Posterior cingulate gyrus (tissue), 11 donors: ENCODE results near the gene MAD1L1.

Source experiments
- DNase-seq, 10 donors: peaks; one replicate each; pipeline versions ENCODE4 v3.0.0 to v3.0.0-alpha.2; 2020 to 2021; ENCODE audit warnings: mixed read lengths in 3 of 10
- intact Hi-C: fragments of 100-400 bp; cut with DNase I; formaldehyde crosslinking; loops from one replicate; pipeline ENCODE4 v1.15.1; 2023

MAD1L1 gene

DNA sequence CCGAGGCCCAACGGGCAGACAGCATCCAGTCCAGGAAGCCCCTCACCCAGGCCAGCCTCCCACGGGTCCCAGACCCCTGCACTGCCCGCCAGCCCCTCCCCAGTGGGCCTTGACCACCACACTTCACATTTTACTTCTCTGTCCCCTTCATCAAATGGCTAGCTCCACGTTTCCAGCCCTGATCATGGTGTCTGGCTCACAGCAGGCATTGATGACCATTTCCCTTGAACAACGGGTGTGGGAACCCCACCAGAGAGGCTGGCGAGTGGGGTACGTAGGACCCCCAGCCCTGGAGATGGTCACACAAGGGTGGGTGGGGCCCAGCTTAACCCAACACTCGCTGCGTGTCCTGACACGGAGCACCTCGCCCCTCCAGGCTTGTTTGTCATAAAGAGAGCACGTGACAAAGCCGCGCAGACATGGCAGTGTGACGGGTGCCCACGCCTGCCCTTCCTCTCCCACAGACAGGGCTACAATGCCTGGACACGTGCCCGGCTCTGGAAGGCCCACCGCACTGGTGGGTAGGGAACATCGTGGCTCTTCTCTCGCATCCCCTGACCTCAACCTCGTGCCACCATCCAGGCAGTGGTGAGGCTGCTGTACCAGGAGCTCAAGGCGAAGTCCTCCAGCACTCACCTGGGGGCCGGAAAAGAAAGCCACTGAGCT is 267.7 kb downstream of the MAD1L1 start:
- intact Hi-C loops, result no loop called here
- DNase-seq, result peak in 4 of 10 donors; percentile 5 to 70 (median 50)

DNA sequence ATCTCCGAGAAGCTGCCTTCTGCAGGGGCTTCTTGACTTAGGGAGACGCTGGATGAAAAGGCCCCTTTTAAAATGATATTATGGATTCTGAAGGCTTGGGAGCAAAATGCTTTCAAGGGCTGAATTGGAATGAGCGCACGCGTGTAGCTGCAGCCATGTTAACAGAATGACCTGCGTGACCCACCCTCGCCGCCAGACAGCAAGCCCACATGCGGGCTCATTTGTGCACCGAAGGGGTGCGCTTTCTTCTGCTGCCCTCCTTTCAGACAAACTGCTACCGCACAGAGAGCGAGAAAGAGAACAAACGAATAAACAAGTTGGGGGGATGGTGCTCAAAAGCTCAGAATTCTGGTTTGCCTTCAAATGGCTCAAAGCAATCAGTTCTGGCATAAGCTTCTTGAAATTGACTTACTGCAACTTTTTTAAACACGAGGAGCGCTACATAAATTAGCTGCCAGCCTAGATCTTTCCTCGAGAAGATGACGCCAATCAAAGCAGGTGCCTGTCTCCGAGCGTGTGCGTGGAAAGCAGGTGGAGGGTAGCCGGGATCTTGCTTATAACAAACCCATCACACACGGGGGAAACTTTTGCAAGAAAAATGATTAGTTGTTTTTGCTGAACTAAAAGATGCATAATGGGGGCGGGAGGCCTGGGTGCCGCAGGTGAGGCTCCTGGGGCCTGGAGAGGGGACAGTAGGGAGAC is 268.4 kb downstream of the MAD1L1 start:
- intact Hi-C loops, result no loop called here
- DNase-seq, result peak in 3 of 10 donors; percentile 52 to 65 (median 62)

- intact Hi-C loops, result no loop called here
- peak in 4 of 10 donors; percentile 0 to 59 (median 44) for DNase-seq
Measured at GRCh38 chr7:1963575-1963974, 269.2 kb downstream of the MAD1L1 start.

- no peak for DNase-seq
- intact Hi-C loops, result no loop called here
Measured at GRCh38 chr7:1961701-1962276, 271.0 kb downstream of the MAD1L1 start.

DNA sequence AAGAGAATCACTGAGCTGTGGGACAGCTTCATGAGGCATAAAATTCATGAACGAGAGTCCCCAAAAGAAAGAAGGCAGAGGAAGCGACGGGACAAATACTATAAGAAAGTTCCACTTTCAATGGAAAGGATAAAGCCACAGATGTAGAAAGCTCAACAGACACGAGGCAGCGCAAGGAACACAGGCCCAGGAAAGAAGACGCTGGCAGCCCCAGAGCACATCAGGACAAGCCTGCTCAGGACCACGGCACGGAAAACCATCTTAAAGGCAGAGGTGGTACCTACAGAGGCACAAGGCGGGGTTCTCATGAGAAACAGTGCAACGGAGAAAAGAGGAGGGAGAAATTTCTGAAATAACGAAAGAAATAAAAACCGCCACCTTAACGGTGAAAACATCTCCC is 273.4 kb downstream of the MAD1L1 start:
- intact Hi-C loops, result no loop called here

DNA sequence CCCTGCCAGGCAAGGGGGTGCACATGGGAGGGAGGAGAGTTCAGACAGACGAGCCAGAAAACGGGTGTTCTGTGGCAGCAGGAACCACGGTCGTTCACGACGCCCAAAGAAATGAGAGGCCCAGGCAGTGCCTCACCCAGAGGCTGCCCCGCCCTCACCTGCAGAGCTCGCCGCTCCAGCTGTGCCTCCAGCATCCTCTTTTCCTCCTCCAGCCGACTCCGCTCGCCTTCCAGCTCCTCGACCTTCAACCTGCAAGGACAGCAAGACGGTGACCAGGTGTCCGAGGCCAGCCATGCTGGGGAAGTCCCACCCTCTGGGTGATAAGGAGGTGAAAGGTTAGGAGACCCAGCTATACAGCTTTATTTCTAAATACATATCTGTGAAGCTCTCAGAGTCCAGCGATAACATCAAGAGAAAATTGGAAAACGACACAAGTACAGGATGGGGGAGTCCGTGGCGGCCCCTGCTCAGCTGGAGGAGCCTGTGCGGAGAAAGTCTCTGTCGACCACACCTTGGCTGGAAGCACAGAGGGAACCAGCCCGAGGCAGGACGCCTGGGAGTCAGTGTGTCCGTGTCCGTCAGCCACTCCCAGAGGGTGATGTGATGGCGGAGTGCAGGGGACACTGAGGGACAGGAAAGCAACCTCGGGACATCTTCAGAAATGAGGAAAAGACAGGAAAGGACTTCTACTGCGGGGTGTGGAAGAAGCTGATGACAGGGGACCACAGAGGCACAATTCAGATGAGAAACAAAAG is 275.1 kb downstream of the MAD1L1 start:
- intact Hi-C loops, result no loop called here
- peak in 3 of 10 donors; percentile 50 to 76 (median 59) for DNase-seq

More for the DNA sequence above, 273.4 kb downstream of the MAD1L1 start:
- DNase-seq, result peak in 2 of 10 donors; percentile 55 to 75

- peak in 3 of 10 donors; percentile 37 to 70 (median 66) for DNase-seq
- intact Hi-C loops, result no loop called here
Measured at GRCh38 chr7:1956611-1957470, 275.9 kb downstream of the MAD1L1 start.

DNA sequence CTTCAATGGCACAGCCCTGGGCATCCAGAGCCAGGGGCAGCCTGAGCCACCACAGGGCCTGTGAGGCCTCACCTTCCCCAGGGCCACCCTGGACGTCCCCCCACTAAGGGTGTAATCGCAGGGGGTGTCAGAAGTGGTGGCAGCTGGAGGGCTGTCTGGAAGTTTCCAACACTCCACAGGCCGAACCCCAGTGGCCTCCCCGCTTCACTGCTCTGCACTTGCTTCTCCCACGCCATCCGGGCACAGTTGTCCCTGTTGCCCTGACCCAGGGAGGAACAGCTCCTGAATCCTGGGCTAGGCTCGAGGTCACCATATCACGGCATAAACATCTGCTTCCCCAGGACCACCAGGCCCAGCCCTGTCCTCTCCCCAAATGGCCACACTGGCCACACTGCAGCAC is 276.6 kb downstream of the MAD1L1 start:
- DNase-seq, result peak in 2 of 10 donors; percentile 53 to 65
- intact Hi-C loops, result no loop called here

DNA sequence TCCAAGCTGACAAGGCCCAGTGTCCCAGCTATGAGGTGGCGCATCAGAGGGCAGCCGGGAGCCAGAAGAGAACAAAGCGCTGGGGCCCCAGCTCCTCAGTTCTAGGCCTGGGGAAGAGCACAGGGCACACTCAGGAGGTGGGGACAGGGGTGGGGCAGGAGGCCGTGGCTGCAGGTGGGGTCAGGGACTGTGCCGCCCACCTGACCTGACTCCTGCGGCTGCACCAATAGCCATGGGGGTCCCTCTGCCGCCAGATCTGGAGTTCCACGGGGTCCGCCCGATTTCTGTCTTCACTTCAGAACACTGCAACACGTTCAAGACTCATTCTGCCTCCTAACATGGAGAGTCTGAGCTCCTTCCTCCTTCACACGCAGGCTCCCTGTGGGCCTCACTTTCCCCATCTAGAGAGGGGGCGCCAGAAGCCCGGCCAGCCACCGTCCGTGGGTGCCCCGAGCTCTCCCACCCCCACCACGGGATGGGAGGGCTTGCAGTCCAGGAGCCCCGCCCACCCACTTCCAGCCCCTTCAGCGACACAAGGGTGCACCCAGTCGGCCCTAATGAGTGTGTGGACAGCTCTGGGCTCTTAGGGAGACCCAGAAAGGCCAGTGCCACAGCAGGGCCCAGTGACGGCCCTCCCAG is 278.3 kb downstream of the MAD1L1 start:
- intact Hi-C loops, result no loop called here
- peak in 3 of 10 donors; percentile 60 to 75 (median 62) for DNase-seq

- intact Hi-C loops, result no loop called here
- peak in 3 of 10 donors; percentile 72 to 81 (median 72) for DNase-seq
Measured at GRCh38 chr7:1953199-1954190, 279.2 kb downstream of the MAD1L1 start.

DNA sequence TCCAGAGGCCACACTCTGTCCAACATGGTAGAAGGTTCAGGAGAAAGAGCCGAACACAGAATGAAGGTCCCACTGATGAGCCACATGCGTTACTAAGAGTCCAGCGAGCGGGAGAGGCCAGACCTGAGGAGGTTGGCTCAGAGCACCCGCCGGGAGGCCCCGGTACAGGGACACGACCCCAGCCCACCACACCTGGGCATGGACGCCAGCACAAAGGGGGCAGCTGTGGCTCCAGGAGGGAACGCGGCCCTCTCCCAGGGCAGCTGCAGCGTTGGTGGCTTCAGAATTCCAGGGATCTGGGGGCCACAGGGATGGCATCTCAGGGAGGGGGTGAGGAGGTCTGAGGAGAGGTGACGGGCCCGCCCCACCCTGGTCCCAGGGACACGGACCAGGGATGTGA is 280.0 kb downstream of the MAD1L1 start:
- DNase-seq, result peak in 3 of 10 donors; percentile 63 to 77 (median 68)
- intact Hi-C loops, result no loop called here

DNA sequence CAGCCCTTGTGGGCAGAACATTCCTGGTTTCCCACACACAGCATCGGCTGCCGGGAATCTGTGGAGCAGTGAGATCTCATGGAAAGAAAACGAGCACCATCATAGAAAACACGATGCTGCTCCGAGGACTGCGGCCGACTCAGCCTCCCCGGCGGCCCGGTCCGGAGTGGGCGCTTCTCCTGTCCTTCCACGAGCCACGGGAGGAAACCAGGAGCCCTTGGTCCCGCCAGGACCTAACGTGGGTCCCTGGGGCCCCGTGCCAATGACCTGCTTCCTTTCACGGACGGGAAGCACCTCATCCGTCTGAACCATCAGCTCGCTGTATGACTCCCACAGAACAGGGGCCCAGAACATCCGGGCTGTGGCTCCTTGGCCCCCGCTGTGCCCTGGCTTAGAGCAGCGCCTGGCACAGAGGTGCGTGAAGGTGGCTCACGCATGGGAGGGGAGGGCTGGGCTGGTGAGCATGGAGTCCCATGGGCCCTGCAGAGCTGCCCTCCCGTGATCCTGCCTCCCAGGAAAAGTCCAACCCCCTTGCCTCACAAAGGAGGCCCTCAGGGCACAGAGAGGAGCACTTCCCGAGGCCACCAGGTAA is 280.5 kb downstream of the MAD1L1 start:
- intact Hi-C loops, result no loop called here
- peak in 3 of 10 donors; percentile 59 to 72 (median 66) for DNase-seq

- DNase-seq, result peak in 4 of 10 donors; percentile 1 to 57 (median 33)
- intact Hi-C loops, result no loop called here
Measured at GRCh38 chr7:1951600-1951999, 281.1 kb downstream of the MAD1L1 start.

GRCh38 chr7:1951159-1951536 is 281.6 kb downstream of the MAD1L1 start:
- intact Hi-C loops, result no loop called here
- peak in 5 of 10 donors; percentile 12 to 83 (median 70) for DNase-seq

GRCh38 chr7:1950452-1951158 is 282.1 kb downstream of the MAD1L1 start:
- intact Hi-C loops, result no loop called here
- peak in 6 of 10 donors; percentile 4 to 82 (median 38) for DNase-seq

- DNase-seq, result peak in 5 of 10 donors; percentile 0 to 69 (median 18)
- intact Hi-C loops, result no loop called here
Measured at GRCh38 chr7:1950066-1950451, 282.7 kb downstream of the MAD1L1 start.

DNA sequence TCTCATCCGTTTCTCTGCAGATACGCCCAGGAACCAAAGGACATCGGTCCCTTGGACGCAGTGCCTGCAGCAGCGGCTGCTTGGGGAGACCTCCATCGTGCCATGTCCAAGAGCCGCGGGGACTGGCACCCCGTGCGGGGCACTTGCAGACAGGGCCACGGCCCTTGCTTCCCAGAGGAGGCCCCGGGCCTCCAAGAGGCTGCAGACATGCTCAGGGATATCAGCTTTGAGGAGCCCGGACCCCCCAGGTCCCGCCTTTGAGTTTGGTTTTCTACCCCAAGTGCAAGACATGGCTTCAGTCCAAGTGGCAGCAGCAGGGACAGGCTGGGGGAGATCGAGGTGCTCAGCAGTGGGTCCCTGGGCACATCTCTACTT is 283.1 kb downstream of the MAD1L1 start:
- DNase-seq, result peak in 5 of 10 donors; percentile 3 to 75 (median 37)
- intact Hi-C loops, result no loop called here
